Measurements from ENCODE around the gene KMT2A.

Gene KMT2A

DNA sequence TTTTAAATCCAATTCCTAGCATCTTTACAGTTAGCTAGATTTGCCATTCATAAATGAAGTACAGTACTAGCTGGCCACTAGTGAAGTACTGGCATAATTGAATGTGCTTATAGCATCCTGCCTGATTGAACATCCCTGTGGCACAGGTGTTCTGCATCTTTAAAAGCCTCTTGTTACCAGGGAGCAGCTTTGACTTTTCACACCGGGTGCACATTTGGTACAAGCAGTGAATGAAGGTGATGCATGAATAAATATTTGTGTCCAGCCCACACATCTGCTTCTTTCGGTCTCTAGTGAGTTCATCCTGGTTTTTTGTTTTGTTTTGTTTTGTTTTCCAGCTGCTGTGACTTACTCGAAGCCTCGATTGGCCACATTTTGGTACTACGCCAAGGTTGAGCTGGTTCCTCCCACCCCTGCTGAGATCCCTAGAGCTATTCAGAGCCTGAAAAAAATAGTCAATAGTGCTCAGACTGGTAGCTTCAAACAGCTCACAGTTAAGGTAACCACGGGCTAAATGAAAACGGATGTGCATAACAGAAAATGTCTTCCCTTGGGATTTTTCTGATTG, 29.6 kb upstream of the KMT2A start:
- H4K20me1 ChIP-seq (ENCODE audit: insufficient read depth, low read length) = peaks cover 63% of the 10 kb centered on the region
- H3K4me3 ChIP-seq (ENCODE audit: low read depth in 1 of 2, low read length in 2 of 2) = no peak overlapping the region
- peaks cover 43% of the 10 kb centered on the region for H3K4me1 ChIP-seq (ENCODE audit: insufficient read depth, low read length)
- H3K9ac ChIP-seq (ENCODE audit: low read depth, low read length) = no peak overlapping the region
- H3K4me2 ChIP-seq (ENCODE audit: insufficient read depth, low read length) = no peak overlapping the region
- H3K9me3 ChIP-seq (ENCODE audit: insufficient read depth, low read length, severe bottlenecking) = no peaks in the 10 kb centered on the region
- ATAC-seq (ENCODE audit: insufficient read depth, low read depth) = no peak
- no peak overlapping the region for H2AFZ ChIP-seq (ENCODE audit: low read depth, low read length)
- no peak for TF ChIP-seq EZH2 (IDR thresholded peaks at IDR 0.05; ENCODE audit: borderline replicate concordance, low read depth, low read length, severe bottlenecking)
- TF ChIP-seq, protein P1, sequence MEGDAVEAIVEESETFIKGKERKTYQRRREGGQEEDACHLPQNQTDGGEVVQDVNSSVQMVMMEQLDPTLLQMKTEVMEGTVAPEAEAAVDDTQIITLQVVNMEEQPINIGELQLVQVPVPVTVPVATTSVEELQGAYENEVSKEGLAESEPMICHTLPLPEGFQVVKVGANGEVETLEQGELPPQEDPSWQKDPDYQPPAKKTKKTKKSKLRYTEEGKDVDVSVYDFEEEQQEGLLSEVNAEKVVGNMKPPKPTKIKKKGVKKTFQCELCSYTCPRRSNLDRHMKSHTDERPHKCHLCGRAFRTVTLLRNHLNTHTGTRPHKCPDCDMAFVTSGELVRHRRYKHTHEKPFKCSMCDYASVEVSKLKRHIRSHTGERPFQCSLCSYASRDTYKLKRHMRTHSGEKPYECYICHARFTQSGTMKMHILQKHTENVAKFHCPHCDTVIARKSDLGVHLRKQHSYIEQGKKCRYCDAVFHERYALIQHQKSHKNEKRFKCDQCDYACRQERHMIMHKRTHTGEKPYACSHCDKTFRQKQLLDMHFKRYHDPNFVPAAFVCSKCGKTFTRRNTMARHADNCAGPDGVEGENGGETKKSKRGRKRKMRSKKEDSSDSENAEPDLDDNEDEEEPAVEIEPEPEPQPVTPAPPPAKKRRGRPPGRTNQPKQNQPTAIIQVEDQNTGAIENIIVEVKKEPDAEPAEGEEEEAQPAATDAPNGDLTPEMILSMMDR (IDR thresholded peaks at IDR 0.05; ENCODE audit: borderline replicate concordance, extremely low read depth, low read length, poor library complexity, severe bottlenecking) = no peak
- H3K27me3 ChIP-seq (ENCODE audit: insufficient read depth, low read length, poor library complexity) = no peaks in the 10 kb centered on the region
- H3K36me3 ChIP-seq (ENCODE audit: insufficient read depth, low read length) = peaks cover 66% of the 10 kb centered on the region
- peaks cover 90% of the 10 kb centered on the region for H3K79me2 ChIP-seq (ENCODE audit: insufficient read depth, low read length)
- no peak for DNase-seq
- no peak overlapping the region for H3K27ac ChIP-seq (ENCODE audit: low read length)

GRCh38 chr11:118410055-118410745, 26.1 kb upstream of the KMT2A start:
- no peak overlapping the region for H2AFZ ChIP-seq (ENCODE audit: low read depth, low read length)
- H3K9me3 ChIP-seq (ENCODE audit: insufficient read depth, low read length, severe bottlenecking) = no peaks in the 10 kb centered on the region
- no peak for TF ChIP-seq EZH2 (IDR thresholded peaks at IDR 0.05; ENCODE audit: borderline replicate concordance, low read depth, low read length, severe bottlenecking)
- TF ChIP-seq, protein P1 (IDR thresholded peaks at IDR 0.05; ENCODE audit: borderline replicate concordance, extremely low read depth, low read length, poor library complexity, severe bottlenecking) = no peak
- H3K27ac ChIP-seq (ENCODE audit: low read length) = no peak overlapping the region
- H3K4me1 ChIP-seq (ENCODE audit: insufficient read depth, low read length) = peaks cover 11% of the 10 kb centered on the region; the same call in 1 of the 2 replicates
- no peak overlapping the region for H3K4me2 ChIP-seq (ENCODE audit: insufficient read depth, low read length)
- peaks cover 35% of the 10 kb centered on the region for H4K20me1 ChIP-seq (ENCODE audit: insufficient read depth, low read length)
- H3K36me3 ChIP-seq (ENCODE audit: insufficient read depth, low read length) = peaks cover 54% of the 10 kb centered on the region
- H3K9ac ChIP-seq (ENCODE audit: low read depth, low read length) = no peak overlapping the region
- H3K27me3 ChIP-seq (ENCODE audit: insufficient read depth, low read length, poor library complexity) = no peaks in the 10 kb centered on the region
- no peak overlapping the region for H3K4me3 ChIP-seq (ENCODE audit: low read depth in 1 of 2, low read length in 2 of 2)
- no peak for ATAC-seq (ENCODE audit: insufficient read depth, low read depth)
- H3K79me2 ChIP-seq (ENCODE audit: insufficient read depth, low read length) = peaks cover 55% of the 10 kb centered on the region
- no peak for DNase-seq

- no peaks in the 10 kb centered on the region for H3K27me3 ChIP-seq (ENCODE audit: insufficient read depth, low read length, poor library complexity)
- no peaks in the 10 kb centered on the region for H3K9me3 ChIP-seq (ENCODE audit: insufficient read depth, low read length, severe bottlenecking)
- DNase-seq (no peak), ATAC-seq (ENCODE audit: insufficient read depth, low read depth) (no peak)
- peaks cover 42% of the 10 kb centered on the region for H3K79me2 ChIP-seq (ENCODE audit: insufficient read depth, low read length)
- H3K4me1 ChIP-seq (ENCODE audit: insufficient read depth, low read length) = 0 out of 2 replicates have a peak, but pooled peaks cover 1% of the 10 kb centered on the region
- H3K9ac ChIP-seq (ENCODE audit: low read depth, low read length) = no peak overlapping the region
- H3K4me3 ChIP-seq (ENCODE audit: low read depth in 1 of 2, low read length in 2 of 2) = no peak overlapping the region
- TF ChIP-seq, protein P1 (IDR thresholded peaks at IDR 0.05; ENCODE audit: borderline replicate concordance, extremely low read depth, low read length, poor library complexity, severe bottlenecking) = no peak
- no peak for TF ChIP-seq EZH2 (IDR thresholded peaks at IDR 0.05; ENCODE audit: borderline replicate concordance, low read depth, low read length, severe bottlenecking)
- no peak overlapping the region for H3K4me2 ChIP-seq (ENCODE audit: insufficient read depth, low read length)
- H3K27ac ChIP-seq (ENCODE audit: low read length) = no peak overlapping the region
- no peak overlapping the region for H2AFZ ChIP-seq (ENCODE audit: low read depth, low read length)
- H3K36me3 ChIP-seq (ENCODE audit: insufficient read depth, low read length) = peaks cover 41% of the 10 kb centered on the region
- H4K20me1 ChIP-seq (ENCODE audit: insufficient read depth, low read length) = peaks cover 24% of the 10 kb centered on the region; the same call in 1 of the 2 replicates
Observed at GRCh38 chr11:118411530-118411929, 24.8 kb upstream of the KMT2A start.

All from DND-41 (cell line).